Stimulated activated CD8-positive, alpha-beta memory T cell treated with anti-CD3 and anti-CD28 coated beads, Interleukin-7, amount 100 ng/mL, for 48 hours (primary cell): ENCODE data around the gene C3.
"Not testable (repeated sequence)": the region's sequence is repeated elsewhere in the genome, so short reads cannot be mapped to it uniquely, and the experiment has no call there.

ENCODE experiments used
- DNase-seq, 2 donors: peaks; one replicate each; pipeline ENCODE4 v3.0.0-alpha.2; 2020; ENCODE audit warnings: low read depth in 1 of 2; ENCODE audit errors: extremely low read depth in 1 of 2

C3 gene

GRCh38 chr19:6720369-6721137 is at the start of gene C3:
TSS of gene C3 (minus strand) at chr19:6720650. CDS start at chr19:6720589, 61 bp downstream.
- no peak for DNase-seq

DNA sequence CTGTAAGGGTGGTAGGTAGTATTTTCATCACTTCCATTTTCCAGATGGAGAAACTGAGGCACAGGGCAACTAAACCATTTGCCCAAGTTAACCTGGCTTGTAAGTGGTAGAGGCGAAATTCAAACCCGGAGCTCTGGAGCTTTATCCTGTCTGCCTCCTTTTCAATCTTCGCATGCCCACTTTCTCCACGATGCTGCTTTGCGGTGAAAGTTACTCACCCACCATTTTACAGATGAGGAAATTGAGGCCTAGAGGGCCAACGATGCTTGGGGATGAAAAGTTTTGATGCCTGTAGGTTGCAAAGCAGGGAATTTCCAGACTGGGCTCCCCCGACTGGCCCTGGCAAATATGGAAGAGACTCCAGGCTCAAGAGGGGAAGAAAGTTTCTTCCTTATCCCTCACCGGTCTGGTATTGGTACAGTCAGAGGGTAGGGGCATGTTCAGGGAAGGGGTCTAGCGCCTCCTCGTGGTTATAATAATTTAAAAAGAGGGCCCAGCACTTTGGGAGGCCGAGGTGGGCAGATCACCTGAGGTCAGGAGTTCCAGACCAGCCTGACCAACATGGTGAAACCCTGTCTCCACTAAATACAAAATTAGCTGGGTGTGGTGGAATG is 48.7 kb upstream of the C3 start:
- DNase-seq, result no peak

GRCh38 chr19:6768236-6768785 is 47.9 kb upstream of the C3 start:
- no peak for DNase-seq

- peak; percentile 81 to 93 for DNase-seq
These were observed 47.1 kb upstream of the C3 start, which contains the start of gene SH2D3A for GRCh38 chr19:6767357-6768235. TSS of gene SH2D3A (minus strand) at chr19:6767435. CDS start at chr19:6763748, 3,687 bp downstream.

GRCh38 chr19:6767081-6767356 is 46.6 kb upstream of the C3 start:
- DNase-seq, result no peak

- no peak for DNase-seq
These were observed 46.1 kb upstream of the C3 start for GRCh38 chr19:6766357-6767080.

DNA sequence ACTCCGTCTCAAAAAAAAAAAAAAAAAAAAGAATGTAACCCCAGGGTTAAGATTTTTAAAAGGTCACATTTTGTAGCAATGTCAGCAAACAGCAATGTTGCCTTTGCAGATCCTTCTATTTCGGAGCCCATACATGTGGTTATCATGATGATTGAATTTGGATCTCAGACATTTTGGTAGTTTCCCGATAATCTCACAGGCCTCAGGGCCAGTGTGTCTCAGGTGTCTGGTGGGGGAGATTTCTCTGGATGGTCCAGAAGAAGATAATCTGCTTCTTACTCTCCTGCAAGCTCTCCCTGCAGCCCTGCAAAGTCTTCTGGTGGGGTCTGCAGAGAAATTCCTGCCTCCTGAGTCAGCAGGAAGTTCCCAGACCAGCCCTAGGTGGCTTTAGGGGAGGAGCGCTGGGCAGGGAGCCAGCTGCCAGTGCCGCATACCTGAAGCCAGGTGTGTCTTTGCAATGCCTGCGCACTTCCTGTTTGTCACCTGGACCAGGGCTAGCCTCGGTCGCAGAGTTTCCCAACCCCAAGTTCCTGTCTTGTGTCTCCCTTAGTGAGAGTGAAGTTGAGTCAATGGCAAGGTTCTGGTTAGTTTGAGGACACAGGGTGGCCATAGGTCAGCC is 45.4 kb upstream of the C3 start:
- no peak for DNase-seq

DNA sequence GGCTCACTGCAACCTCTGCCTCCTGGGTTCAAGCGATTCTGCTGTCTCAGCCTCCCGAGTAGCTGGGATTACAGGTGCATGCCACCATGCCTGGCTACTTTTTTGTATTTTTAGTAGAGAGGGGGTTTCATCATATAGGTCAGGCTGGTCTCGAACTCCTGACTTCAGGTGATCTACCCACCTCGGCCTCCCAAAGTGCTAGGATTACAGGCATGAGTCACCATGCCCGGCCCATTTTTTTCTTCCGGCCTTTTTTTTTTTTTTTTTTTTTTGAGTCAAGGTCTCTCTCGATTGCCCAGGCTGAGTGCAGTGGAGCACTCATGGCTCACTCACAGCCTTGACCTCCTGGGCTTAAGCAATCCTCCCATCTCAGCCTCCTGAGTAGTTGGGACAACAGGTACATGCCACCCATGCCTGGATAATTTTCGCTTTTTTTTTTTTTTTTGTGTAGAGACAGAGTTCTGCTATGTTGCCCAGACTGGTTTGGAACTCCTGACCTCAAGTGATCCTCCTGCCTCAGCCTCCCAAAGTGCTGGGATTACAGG is 41.9 kb upstream of the C3 start:
- DNase-seq, result not testable (repeated sequence)

DNA sequence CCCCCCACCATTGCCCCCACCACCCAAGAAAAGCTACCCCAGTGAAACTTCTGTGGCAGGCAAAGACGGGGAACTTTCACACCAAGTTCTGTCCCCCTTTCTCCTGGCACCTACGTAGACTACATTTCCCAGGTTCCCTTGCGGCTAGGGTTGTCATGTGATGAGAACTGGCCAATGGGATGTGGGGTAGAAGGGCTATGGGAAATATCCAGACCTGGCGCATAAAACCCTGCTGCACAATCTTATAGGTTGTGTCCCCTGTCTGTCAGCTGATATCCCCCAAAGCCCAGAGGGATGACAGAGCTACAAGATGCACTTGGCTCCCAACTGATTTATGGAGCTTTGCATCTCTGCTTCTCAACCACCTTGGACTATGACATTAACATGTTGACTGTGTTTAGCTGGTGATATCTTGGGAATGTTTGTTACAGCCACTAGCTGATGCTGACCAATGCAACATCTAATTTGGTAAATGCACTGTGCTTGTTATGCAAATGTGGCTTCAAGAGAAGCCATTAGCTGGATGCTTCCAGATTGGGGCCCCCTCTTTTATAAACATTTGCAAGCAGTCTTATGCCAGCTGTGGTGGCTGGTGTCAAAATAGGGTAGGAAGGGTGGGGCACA is 40.7 kb upstream of the C3 start:
- DNase-seq, result no peak

DNA sequence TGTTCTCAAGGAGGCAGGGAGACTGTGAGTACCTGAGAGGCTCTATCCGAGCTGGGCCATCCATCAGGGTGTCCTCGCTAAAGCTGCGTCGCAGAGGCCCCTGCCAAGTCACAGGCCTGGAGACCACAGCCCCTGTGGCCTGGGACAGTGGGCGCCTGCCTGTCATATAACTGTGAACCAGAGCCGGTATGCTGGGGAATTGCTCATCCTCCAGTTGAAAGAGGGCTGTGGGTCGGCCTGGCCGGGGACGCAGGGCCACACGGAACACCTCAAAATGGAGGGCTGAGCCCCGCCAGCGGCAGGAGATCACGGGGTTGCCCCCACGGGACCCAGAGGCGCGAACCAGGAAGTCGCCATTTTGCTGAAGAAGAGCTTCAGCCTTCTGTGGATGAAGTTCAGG is 40.2 kb upstream of the C3 start:
- no peak for DNase-seq

DNA sequence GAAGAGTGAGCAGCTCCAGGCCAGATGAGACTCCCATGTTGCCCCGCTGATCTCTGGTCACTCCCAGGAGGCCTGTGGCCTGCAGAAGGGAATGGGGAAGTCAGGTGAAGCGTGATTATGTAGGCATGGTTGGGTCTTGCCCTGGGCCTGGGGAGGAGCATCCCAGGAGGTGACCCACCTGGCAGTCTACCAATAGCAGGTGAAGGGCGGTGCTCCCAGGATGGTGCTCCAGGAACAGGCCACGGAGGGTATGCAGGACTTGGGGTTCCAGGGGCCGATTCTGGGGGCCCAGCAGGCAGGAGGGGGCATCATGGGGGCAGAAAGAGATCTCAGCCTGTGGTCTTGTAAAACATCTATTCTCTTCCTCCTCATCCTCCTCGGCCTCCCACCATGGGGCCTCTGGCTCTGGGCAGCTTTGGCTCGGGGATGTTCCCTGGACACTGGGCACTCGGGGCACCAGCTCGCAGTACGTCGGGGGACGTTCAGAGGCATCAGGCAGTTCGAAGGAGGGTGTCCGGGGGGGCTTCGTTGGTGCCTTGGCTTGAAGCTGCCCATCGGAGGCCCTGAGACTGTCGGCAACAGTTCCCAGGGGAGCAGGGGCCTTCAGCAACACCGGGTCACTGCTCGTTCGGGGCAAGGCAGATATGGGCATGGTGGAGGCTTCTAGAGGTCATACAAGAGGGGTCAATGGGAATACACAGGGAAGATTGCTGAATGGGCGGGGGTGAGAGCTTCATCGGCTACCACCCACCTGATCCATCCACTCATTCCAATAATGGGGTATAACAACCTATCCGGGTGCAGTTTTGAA is 34.4 kb upstream of the C3 start:
- no peak for DNase-seq

- no peak for DNase-seq
These were observed 33.7 kb upstream of the C3 start for GRCh38 chr19:6754136-6754535.

- DNase-seq, result peak in 1 of 2 donors; percentile 81
These were observed 33.0 kb upstream of the C3 start for GRCh38 chr19:6753178-6754031.

GRCh38 chr19:6752256-6753177 is 32.1 kb upstream of the C3 start:
- no peak for DNase-seq

GRCh38 chr19:6751189-6751588 is 30.7 kb upstream of the C3 start:
- no peak for DNase-seq

DNA sequence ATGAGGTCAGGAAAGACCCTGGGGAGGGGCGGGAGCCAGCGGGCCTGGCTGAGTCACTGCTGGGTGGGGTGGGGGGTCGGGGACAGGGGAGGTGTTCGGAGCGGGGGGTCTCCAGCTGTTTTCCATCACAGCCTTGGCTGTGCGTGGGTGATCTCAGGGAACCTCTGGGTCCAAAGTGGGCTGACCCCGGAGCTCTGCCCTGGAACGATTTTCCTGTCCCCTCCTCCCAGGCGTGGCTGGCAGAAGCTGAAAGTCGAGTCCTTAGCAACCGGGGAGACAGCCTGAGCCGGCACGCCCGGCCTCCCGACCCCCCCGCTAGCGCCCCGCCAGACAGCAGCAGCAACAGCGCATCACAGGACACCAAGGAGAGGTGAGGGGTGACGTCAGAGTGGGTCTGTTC is 29.6 kb upstream of the C3 start:
- DNase-seq, result no peak

DNA sequence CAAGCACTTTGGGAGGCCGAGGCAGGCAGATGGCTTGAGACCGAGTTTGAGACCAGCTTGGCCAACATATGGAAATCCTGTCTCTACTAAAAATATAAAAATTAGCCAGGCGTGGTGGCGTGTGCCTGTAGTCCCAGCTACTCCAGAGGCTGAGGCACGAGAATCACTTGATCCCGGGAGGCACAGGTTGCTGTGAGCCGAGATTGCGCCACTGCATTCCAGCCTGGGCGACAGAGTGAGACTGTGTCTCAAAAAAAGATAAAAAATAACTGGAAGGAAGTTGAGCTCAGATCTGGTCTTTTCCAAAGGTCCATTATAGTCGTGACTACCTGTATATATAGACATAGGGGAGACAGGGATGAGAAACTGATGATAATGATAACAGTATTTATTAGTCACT is 28.1 kb upstream of the C3 start:
- DNase-seq, result not testable (repeated sequence)
